GM12872 (cell line): Measurements from ENCODE around the gene SEMA3E.

Experiments used
- CTCF ChIP-seq: IDR thresholded peaks from 3 replicates; pipeline ENCODE4 v1.5.1; 2011; ENCODE audit warnings: low read depth, mild to moderate bottlenecking, low read length, moderate library complexity; ENCODE audit not compliant: insufficient read depth

SEMA3E gene

DNA sequence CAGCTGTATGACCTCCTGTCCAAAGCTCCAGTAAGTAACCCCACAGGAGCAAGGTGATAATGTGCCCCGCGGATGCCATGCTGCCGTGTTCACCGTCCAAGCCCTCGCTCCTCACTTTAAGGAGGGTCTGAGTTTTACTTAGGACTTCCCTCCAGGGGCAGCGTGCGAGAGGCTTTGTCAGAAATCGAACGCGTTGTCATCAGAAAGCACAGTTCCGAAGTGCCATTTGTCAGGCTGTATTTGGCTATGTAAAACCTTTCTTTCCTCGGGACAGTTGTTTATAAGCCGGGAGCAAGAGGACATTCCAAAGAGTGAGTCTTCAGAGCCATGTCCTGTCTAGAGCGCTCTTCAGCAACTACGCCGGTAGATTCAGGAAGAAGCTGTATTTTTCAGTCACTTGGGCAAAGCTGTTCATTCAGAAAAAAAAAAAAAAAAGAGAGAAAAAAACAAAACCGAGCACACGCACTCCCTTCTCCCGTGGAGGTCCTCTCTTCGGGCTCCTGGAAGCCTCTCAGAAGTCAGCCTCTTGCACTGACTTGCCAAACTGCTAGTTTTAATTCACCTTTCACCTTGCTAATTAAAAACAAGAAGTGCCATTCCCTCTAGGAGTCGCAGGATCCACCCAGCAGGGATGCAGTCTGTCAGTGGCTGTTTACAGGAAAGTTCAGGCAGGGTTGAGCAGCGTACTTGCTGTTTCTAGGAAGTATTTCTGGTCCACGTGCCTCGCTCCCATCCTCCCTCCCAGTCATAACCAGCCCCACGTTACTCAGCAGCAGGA, at the start of gene SEMA3E:
Gene SEMA3E, minus strand, starts transcription at position 676 of the 778 bp plus-strand sequence.
- no peak for TF ChIP-seq CTCF

GRCh38 chr7:83697804-83698530, 49.0 kb upstream of the SEMA3E start:
- TF ChIP-seq CTCF = no peak

DNA sequence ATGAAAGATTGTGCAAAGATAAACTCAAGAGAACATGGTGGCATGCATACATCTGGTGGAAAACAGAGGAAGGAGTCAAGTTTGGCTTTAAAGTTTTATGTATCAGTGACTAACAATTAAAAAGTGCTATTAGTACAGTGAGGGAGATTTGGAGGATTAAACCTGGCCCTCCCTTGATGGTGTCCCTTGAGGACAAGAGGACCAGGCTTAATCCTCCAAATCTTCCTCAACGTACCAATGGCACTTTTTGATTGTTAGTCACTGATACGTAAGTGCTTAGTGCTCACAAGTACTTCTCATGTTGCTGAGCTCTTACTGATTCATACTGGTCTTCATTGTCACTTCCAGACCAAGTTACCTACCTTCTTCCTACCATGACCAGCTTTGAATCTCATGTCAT, 47.2 kb upstream of the SEMA3E start:
- no peak for TF ChIP-seq CTCF

- no peak for TF ChIP-seq CTCF
Measured at GRCh38 chr7:83695128-83695960, 46.4 kb upstream of the SEMA3E start.

GRCh38 chr7:83693256-83693655, 44.3 kb upstream of the SEMA3E start:
- TF ChIP-seq CTCF = no peak

- no peak for TF ChIP-seq CTCF
Measured at GRCh38 chr7:83691095-83691494, 42.2 kb upstream of the SEMA3E start.

DNA sequence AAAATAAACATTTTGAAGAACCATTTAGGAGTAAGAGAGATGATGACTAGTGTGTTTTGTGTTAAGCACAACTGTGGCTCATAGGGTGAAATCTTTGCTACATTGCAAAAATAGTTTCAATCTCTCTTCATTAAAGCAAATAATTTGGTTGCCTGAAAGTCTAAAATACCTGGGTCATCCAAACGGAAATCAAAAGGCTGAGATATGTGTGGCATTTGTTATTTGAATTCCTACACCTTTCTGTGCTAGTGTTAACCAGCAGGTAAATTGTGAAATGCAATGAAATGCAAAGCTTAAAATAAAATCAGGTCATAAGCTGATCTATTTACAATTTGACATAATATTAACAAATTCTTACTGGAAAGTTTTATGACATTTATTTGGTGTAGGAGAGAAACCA, 40.9 kb upstream of the SEMA3E start:
- no peak for TF ChIP-seq CTCF
